Neural cell (in vitro differentiated cells): Measurements from ENCODE around the gene ST8SIA6.

Experiments
- EP300 ChIP-seq: fragments of 450-650 bp; conservative IDR thresholded peaks from 2 replicates; pipeline ENCODE4 v1.6.1; 2014; ENCODE audit warnings: antibody characterized with exemption, mild to moderate bottlenecking, moderate library complexity; ENCODE audit not compliant: poor library complexity, severe bottlenecking
- EZH2 ChIP-seq: fragments of 200-600, 300-800 bp; shearing (Covaris generic), sonication (generic); IDR thresholded peaks from 2 replicates; pipeline ENCODE4 v1.6.1; 2014; ENCODE audit warnings: antibody characterized with exemption, low read length, borderline replicate concordance, mild to moderate bottlenecking; ENCODE audit not compliant: insufficient read depth, poor library complexity, severe bottlenecking
- MXI1 ChIP-seq: fragments of 450-650 bp; conservative IDR thresholded peaks from 2 replicates; pipeline ENCODE4 v1.6.1; 2014; ENCODE audit warnings: antibody characterized with exemption, mild to moderate bottlenecking; ENCODE audit not compliant: poor library complexity, severe bottlenecking
- POLR2AphosphoS5 ChIP-seq: IDR thresholded peaks from 2 replicates; pipeline ENCODE4 v1.6.1; 2012
- RAD21 ChIP-seq: fragments of 450-650 bp; conservative IDR thresholded peaks from 2 replicates; pipeline ENCODE4 v1.6.1; 2014; ENCODE audit warnings: antibody characterized with exemption, mild to moderate bottlenecking, moderate library complexity
- SMC3 ChIP-seq: fragments of 450-650 bp; conservative IDR thresholded peaks from 2 replicates; pipeline ENCODE4 v1.6.1; 2014; ENCODE audit warnings: antibody characterized with exemption, mild to moderate bottlenecking, moderate library complexity; ENCODE audit not compliant: poor library complexity
- TAF1 ChIP-seq: IDR thresholded peaks from 2 replicates; pipeline ENCODE4 v1.6.1; 2012; ENCODE audit warnings: low read depth
- TF ChIP-seq, protein P1 (sequence below): fragments of 450-650 bp; IDR thresholded peaks from 2 replicates; pipeline ENCODE4 v1.5.1; 2014; ENCODE audit warnings: antibody characterized with exemption, mild to moderate bottlenecking, moderate library complexity; ENCODE audit not compliant: poor library complexity, severe bottlenecking
- TF ChIP-seq, protein P2 (sequence below): IDR thresholded peaks from 2 replicates; pipeline ENCODE4 v1.6.1; 2012; ENCODE audit warnings: borderline replicate concordance

DNA sequence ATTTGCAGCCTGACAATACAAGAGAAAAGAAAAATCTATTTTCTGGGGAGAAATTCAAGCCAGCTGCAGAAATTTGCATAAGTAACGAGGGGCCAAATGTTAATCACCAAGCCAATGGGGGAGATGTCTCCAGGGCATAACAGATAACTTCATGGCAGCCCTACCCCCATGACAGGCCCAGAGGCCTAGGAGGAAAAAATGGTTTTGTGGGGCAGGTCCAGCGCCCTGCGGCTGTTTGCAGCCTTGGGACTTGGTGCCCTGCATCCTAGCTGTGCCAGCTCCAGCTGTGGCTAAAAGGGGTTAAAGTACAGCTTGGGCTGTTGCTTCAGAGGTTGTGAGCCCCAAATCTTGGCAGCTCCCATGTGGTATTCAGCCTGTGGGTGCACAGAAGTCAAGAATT is 172.1 kb downstream of the ST8SIA6 start:
- TF ChIP-seq, protein P1, sequence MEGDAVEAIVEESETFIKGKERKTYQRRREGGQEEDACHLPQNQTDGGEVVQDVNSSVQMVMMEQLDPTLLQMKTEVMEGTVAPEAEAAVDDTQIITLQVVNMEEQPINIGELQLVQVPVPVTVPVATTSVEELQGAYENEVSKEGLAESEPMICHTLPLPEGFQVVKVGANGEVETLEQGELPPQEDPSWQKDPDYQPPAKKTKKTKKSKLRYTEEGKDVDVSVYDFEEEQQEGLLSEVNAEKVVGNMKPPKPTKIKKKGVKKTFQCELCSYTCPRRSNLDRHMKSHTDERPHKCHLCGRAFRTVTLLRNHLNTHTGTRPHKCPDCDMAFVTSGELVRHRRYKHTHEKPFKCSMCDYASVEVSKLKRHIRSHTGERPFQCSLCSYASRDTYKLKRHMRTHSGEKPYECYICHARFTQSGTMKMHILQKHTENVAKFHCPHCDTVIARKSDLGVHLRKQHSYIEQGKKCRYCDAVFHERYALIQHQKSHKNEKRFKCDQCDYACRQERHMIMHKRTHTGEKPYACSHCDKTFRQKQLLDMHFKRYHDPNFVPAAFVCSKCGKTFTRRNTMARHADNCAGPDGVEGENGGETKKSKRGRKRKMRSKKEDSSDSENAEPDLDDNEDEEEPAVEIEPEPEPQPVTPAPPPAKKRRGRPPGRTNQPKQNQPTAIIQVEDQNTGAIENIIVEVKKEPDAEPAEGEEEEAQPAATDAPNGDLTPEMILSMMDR, result no peak
- TF ChIP-seq MXI1, result no peak
- no peak for TF ChIP-seq RAD21
- no peak for TF ChIP-seq POLR2AphosphoS5
- no peak for TF ChIP-seq EP300
- TF ChIP-seq, protein P2, sequence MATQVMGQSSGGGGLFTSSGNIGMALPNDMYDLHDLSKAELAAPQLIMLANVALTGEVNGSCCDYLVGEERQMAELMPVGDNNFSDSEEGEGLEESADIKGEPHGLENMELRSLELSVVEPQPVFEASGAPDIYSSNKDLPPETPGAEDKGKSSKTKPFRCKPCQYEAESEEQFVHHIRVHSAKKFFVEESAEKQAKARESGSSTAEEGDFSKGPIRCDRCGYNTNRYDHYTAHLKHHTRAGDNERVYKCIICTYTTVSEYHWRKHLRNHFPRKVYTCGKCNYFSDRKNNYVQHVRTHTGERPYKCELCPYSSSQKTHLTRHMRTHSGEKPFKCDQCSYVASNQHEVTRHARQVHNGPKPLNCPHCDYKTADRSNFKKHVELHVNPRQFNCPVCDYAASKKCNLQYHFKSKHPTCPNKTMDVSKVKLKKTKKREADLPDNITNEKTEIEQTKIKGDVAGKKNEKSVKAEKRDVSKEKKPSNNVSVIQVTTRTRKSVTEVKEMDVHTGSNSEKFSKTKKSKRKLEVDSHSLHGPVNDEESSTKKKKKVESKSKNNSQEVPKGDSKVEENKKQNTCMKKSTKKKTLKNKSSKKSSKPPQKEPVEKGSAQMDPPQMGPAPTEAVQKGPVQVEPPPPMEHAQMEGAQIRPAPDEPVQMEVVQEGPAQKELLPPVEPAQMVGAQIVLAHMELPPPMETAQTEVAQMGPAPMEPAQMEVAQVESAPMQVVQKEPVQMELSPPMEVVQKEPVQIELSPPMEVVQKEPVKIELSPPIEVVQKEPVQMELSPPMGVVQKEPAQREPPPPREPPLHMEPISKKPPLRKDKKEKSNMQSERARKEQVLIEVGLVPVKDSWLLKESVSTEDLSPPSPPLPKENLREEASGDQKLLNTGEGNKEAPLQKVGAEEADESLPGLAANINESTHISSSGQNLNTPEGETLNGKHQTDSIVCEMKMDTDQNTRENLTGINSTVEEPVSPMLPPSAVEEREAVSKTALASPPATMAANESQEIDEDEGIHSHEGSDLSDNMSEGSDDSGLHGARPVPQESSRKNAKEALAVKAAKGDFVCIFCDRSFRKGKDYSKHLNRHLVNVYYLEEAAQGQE, result no peak
- no peak for TF ChIP-seq EZH2
- TF ChIP-seq TAF1, result no peak
- no peak for TF ChIP-seq SMC3
